Lung (tissue), 12 donors: ENCODE results near the gene XPO1. TPM values are rescaled to one million over a fixed set of nuclear protein-coding genes. Genes with fewer than 3 reads are reported as not detected.
A peak's percentile ranks its signal among the peaks of the same experiment; 100 is the strongest.
"Not testable (repeated sequence)": the region's sequence is repeated elsewhere in the genome, so short reads cannot be mapped to it uniquely, and the experiment has no call there.

Source experiments
- ATAC-seq: fragments of 200-7000 bp; cut with Tn5 transposase; one replicate; pipeline ENCODE4 v1.9.1; 2020; ENCODE audit warnings: moderate number of reproducible peaks; ENCODE audit not compliant: insufficient read depth, low FRiP score
- DNase-seq, 3 donors: peaks; one replicate each; pipeline ENCODE4 v3.0.0-alpha.2; 2013 to 2017
- H3K27ac ChIP-seq, 2 donors: one replicate each; pipeline ENCODE4 v1.5.1; 2013; ENCODE audit warnings: mild to moderate bottlenecking in 2 of 2, moderate library complexity in 2 of 2, control low read depth in 1 of 2, inconsistent platforms in 1 of 2, low read depth in 1 of 2, low read length in 1 of 2
- H3K27me3 ChIP-seq, 3 donors: one replicate each; pipeline ENCODE4 v1.5.1; 2013; ENCODE audit warnings: low read length in 2 of 3; ENCODE audit not compliant: control insufficient read depth in 3 of 3, insufficient read depth in 3 of 3
- H3K36me3 ChIP-seq, 4 donors: one replicate each; pipeline ENCODE4 v1.5.1; 2013; ENCODE audit warnings: low read length in 4 of 4, mild to moderate bottlenecking in 1 of 4, moderate library complexity in 1 of 4; ENCODE audit not compliant: control insufficient read depth in 4 of 4, insufficient read depth in 4 of 4
- H3K4me1 ChIP-seq, 5 donors: one replicate each; pipeline ENCODE4 v1.5.1; 2013; ENCODE audit warnings: low read length in 5 of 5, mild to moderate bottlenecking in 2 of 5, moderate library complexity in 1 of 5; ENCODE audit not compliant: control insufficient read depth in 5 of 5, insufficient read depth in 5 of 5
- H3K4me3 ChIP-seq: one replicate; pipeline ENCODE4 v1.5.1; 2013; ENCODE audit warnings: mild to moderate bottlenecking, control low read depth, moderate library complexity
- H3K9ac ChIP-seq, 2 donors: one replicate each; pipeline ENCODE4 v1.5.1; 2013; ENCODE audit warnings: low read length in 2 of 2, control low read depth in 1 of 2; ENCODE audit not compliant: insufficient read depth in 1 of 2
- H3K9me3 ChIP-seq, 4 donors: one replicate each; pipeline ENCODE4 v1.5.1; 2013; ENCODE audit warnings: low read length in 3 of 4, mild to moderate bottlenecking in 1 of 4, moderate library complexity in 1 of 4; ENCODE audit not compliant: control insufficient read depth in 4 of 4, insufficient read depth in 3 of 4
- CTCF ChIP-seq: IDR thresholded peaks from 2 replicates; pipeline ENCODE4 v1.5.1; 2012; ENCODE audit warnings: mild to moderate bottlenecking; ENCODE audit errors: control extremely low read depth, extremely low read depth
- WGBS, 2 donors: extraction: QIAGEN DNeasy Blood & Tissue Kit; methylation state at CpG; one replicate each; pipeline ENCODE4 v1.1.7; 2013; 5-methylcytosine and 5-hydroxymethylcytosine counted together
- polyA plus RNA-seq, 2 donors: library from polyadenylated mRNA; stranded (reverse); fragments of 200-250 nt; gene quantifications; one replicate each; pipeline ENCODE4 v1.2.1, GENCODE V29; 2013
- total RNA-seq, 2 donors: library from RNA; depleted of rRNA in 1 of 2; stranded (reverse); fragments of >200 nt in 1 of 2; gene quantifications; one replicate each; pipeline ENCODE4 v1.2.1, GENCODE V29; 2014 to 2021
- donor health status: control.
- donor health status: control.
- donor health status: Bipolar disorder and iron deficiency.
- donor health status: healthy.
- donor health status: DM: yes; HTN: yes; CAD: no.

Gene XPO1
- total and polyA plus RNA-seq, 4 donors, result 57.9 to 568 (median 85.9) TPM

DNA sequence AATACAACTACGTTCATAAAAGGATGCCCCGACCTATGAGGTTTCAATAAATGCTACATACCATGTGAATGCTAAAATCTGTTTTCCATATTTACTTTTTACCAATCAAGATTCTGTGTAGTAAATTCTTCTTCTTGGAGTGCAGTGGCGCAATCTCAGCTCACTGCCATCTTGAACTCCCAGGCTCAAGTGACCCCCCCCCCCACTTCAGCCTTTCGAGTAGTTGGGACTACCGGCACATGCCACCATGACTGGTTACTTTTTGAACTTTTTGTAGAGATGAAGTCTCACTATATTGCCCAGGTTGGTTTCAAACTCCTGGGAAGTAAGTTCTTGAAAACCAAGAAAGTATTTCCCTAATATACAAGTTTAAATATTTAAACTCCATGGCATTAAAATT is 52.9 kb downstream of the XPO1 start:
- DNase-seq, result peak in 2 of 3 donors; percentile 30 to 47
- TF ChIP-seq CTCF, result no peak
- Histone ChIP-seq H3K4me3 (no peak overlapping the region), H3K9me3 (no peaks in the 10 kb centered on the region), H3K4me1 (peaks cover 0 to 5% (median 0%) of the 10 kb centered on the region in 5 donors), H3K9ac (no peak overlapping the region), H3K27me3 (no peaks in the 10 kb centered on the region), H3K36me3 (peaks cover 13 to 46% (median 28%) of the 10 kb centered on the region in 4 donors), H3K27ac (no peak overlapping the region)
- WGBS, 2 donors, result 78 to 89% methylated on average over 5 of the region's 5 CpGs
- no peak for ATAC-seq

DNA sequence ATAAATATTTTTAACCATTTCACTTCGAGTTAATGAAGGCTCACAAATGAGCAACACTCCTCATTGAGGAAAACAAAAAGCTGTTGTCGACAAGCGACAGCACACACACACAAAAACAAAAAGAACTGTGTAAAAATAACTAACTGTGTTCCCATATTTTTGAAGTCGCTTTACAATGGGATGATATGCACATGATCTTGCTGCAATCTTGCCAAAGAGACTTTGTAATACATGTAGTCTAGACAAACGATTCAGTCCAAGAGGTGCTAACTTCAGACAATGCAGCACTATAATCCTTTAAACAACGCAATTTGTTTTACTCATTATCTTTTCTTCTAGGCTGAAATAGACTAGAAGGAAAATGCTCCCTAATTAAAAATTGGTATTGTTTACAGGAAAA is 60.1 kb downstream of the XPO1 start:
- ATAC-seq (no peak), DNase-seq (no peak)
- H3K9ac ChIP-seq, result no peak overlapping the region
- H3K9me3 ChIP-seq, result no peaks in the 10 kb centered on the region
- H3K36me3 ChIP-seq, result peaks cover 19 to 55% (median 33%) of the 10 kb centered on the region in 4 donors
- no peak overlapping the region for H3K27ac ChIP-seq
- H3K4me3 ChIP-seq, result no peak overlapping the region
- WGBS, 2 donors, result 90 to 92% methylated on average over 6 of the region's 6 CpGs
- H3K4me1 ChIP-seq, result no peaks in the 10 kb centered on the region
- TF ChIP-seq CTCF, result no peak
- H3K27me3 ChIP-seq, result no peaks in the 10 kb centered on the region

GRCh38 chr2:61476929-61477589 is 61.1 kb downstream of the XPO1 start:
- 97 to 98% methylated on average over 12 of the region's 12 CpGs for WGBS, 2 donors
- peaks cover 16 to 46% (median 28%) of the 10 kb centered on the region in 4 donors for H3K36me3 ChIP-seq
- ATAC-seq, result not testable (repeated sequence)

DNA sequence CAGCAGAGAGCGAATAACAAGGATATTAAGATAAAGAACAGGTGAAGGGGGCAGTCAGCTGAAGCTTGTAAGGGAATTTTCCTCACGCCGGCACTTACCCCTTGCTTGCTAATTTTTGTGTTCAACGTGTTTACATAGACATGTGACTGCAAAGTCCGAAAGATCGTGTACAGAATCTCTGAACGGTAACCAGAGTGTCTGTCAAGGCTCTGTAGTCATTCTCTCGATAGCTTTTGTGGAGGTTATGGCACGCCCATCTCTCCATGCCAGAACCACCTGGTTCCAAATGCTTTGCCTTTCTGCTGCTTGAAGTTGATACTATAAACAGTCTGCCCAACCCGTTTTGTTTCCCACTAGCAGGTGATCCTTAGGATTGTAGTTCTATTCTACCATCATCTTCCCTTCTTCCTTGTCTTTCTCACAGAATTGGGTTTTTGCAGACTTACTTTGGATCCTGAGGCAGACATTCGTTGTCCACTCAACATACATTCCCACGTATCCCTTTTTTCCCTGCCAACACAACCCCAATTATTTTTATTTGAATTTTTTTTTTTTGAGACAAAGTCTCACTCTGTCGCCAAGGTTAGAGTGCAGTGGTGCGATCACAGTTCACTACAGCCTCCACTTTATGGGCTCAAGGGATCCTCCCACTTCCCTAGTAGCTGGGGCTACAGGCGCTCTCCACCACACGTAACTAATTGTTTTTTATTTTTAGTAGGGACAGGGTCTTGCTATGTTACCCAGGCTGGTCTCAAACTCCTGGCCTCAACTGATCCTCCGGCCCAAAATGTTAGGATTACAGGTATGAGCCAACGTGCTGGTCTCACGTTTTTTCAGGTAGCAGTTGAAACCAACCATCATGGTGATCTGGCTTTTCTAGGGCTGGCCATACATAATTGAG is 66.0 kb downstream of the XPO1 start:
- H3K36me3 ChIP-seq, result peaks cover 0 to 10% (median 4%) of the 10 kb centered on the region in 4 donors
- H3K27ac ChIP-seq, result peak overlapping the region; percentile 95
- WGBS, 2 donors, result 38 to 42% methylated on average over 19 of the region's 19 CpGs
- no peaks in the 10 kb centered on the region for H3K27me3 ChIP-seq
- ATAC-seq (no peak), DNase-seq (peak in 2 of 3 donors; percentile 19 to 49)
- H3K9me3 ChIP-seq, result no peaks in the 10 kb centered on the region
- H3K4me1 ChIP-seq, result peaks cover 0 to 18% (median 5%) of the 10 kb centered on the region in 5 donors
- TF ChIP-seq CTCF, result no peak
- peak overlapping the region; percentile 84 to 95 for H3K9ac ChIP-seq
- peak overlapping the region; percentile 68 for H3K4me3 ChIP-seq

More at GRCh38 chr2:61476929-61477589, 61.1 kb downstream of the XPO1 start:
- H3K9me3 ChIP-seq, H3K27ac ChIP-seq, H3K9ac ChIP-seq, H3K4me1 ChIP-seq, DNase-seq, H3K4me3 ChIP-seq, H3K27me3 ChIP-seq: not testable (repeated sequence)
